Measurements from ENCODE around the gene A2ML1. TPM values are rescaled to one million over a fixed set of nuclear protein-coding genes. Genes with fewer than 3 reads are reported as not detected.

The A2ML1 gene
- total and polyA plus RNA-seq, 2 of the 4 experiments (the other 2 are of a cell fraction), result not detected

DNA sequence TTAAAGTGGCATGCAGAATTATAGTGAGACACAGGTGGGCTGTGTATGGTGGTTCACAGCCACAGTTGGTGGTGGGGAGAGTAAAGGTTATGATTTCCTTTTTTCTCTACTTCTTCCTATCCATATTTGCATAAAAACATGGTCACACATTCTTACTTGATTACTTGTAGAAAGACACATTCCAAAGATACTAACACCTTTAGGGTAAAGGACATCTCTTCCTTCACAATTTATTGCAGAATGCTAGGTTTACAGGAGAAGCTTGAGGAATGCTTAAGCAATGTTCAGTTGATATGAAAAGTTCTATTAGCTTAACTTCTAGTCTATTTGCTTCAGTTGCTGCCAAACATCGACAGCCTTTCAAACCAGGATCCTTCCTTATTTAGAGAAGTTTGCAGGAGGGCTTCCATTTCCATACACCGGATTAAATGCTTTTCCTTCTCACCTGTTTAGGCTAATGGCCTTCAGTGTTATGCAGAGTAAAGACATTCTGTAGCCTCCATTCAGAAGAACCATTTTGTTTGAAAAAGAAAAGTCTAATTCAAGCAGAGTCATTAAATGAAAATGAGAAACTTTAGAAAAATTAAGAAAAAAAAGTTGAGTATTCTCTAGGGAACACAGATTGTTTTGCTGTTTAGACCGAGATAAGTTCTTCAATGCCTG lies 89.3 kb downstream of the A2ML1 start:
- POLR2A ChIA-PET (ENCODE audit: unreplicated experiment), result no interaction called here
- in situ Hi-C loops (cut with MboI; ENCODE audit: low sequenced_read_pairs), result no loop called here

More for the DNA sequence above, 89.3 kb downstream of the A2ML1 start:
- H3K56ac ChIP-seq (ENCODE audit: extremely low read depth, insufficient read depth, low read length), result no peak overlapping the region
- H3K23ac ChIP-seq (ENCODE audit: low read depth, low read length), result no peak overlapping the region
- CTCF ChIA-PET, result no interaction called here
- ATAC-seq (ENCODE audit: low read depth) (no peak), DNase-seq (no peak)
- H2BK15ac ChIP-seq (ENCODE audit: low read depth, low read length), result no peak overlapping the region
- no peak overlapping the region for H2BK5ac ChIP-seq (ENCODE audit: low read depth, low read length, poor library complexity, severe bottlenecking)
- TF ChIP-seq RCOR1 (IDR thresholded peaks at IDR 0.05; ENCODE audit: insufficient replicate concordance, low read length) (no peak), BHLHE40 (IDR thresholded peaks at IDR 0.05; ENCODE audit: low read depth, low read length) (no peak)
- H3K27ac ChIP-seq (ENCODE audit: insufficient read depth, low read length), result no peak overlapping the region
- no peaks in the 10 kb centered on the region for H3K9me3 ChIP-seq (ENCODE audit: control insufficient read depth, insufficient read depth, low read length)
- no peak overlapping the region for H4K5ac ChIP-seq (ENCODE audit: low read depth, low read length)
- H3K4ac ChIP-seq (ENCODE audit: low read depth, low read length), result no peak overlapping the region
- no peak overlapping the region for H2AK5ac ChIP-seq (ENCODE audit: low read depth, low read length)
- no peaks in the 10 kb centered on the region for H4K20me1 ChIP-seq (ENCODE audit: insufficient read depth, low read length)
- no peak overlapping the region for H4K91ac ChIP-seq (ENCODE audit: insufficient read depth, low read depth, low read length)
- dilution Hi-C loops (cut with HindIII; ENCODE audit: low sequenced_read_pairs, unreplicated experiment) (no loop called here), intact Hi-C loops (cut with micrococcal nuclease) (no loop called here)
- no peaks in the 10 kb centered on the region for H3K27me3 ChIP-seq (ENCODE audit: control insufficient read depth, insufficient read depth, low read length)
- no peak overlapping the region for H4K8ac ChIP-seq (ENCODE audit: low read depth in 2 of 2, low read length in 2 of 2)
- H3K9me1 ChIP-seq (ENCODE audit: insufficient read depth, low read length), result peaks cover 4% of the 10 kb centered on the region; the same call in 1 of the 2 replicates
- H3K9ac ChIP-seq (ENCODE audit: low read depth, low read length), result no peak overlapping the region; the same call in 1 of the 2 replicates
- no peak overlapping the region for H2AK9ac ChIP-seq (replicated peaks; ENCODE audit: low read depth, low read length, poor library complexity)
- H2BK20ac ChIP-seq (ENCODE audit: low read depth, low read length), result no peak overlapping the region
- H3K4me3 ChIP-seq (ENCODE audit: insufficient read depth, low read depth, low read length), result no peak overlapping the region
- no peaks in the 10 kb centered on the region for H3K36me3 ChIP-seq (ENCODE audit: control insufficient read depth, insufficient read depth, low read length)
- BruUV-seq (replicated peaks), result no TSS peak
- no peak overlapping the region for H3K14ac ChIP-seq (replicated peaks; ENCODE audit: low read depth, low read length)
- no CpG with 5 or more reads among the region's 3 CpGs for WGBS, 2 experiments (ENCODE audit: extremely low coverage in 2 of 2, insufficient read length in 1 of 2)
- H3K4me2 ChIP-seq (ENCODE audit: low read depth, low read length), result no peak overlapping the region; the same call in 1 of the 2 replicates
- H3K18ac ChIP-seq (ENCODE audit: low read depth, low read length), result peak overlapping the region; percentile 36; the same call in 1 of the 2 replicates
- H3K4me1 ChIP-seq (ENCODE audit: control insufficient read depth, insufficient read depth, low read length), result no peaks in the 10 kb centered on the region; the same call in none of the 2 replicates
- H3K79me1 ChIP-seq (ENCODE audit: low read depth in 1 of 2, low read length in 2 of 2), result peaks cover 2 to 19% of the 10 kb centered on the region in 2 experiments; a peak in 3 of 4 replicates
- H2BK120ac ChIP-seq (ENCODE audit: low read depth, low read length), result no peak overlapping the region
- H2AFZ ChIP-seq (replicated peaks; ENCODE audit: low read length, poor library complexity), result no peak overlapping the region
